Left lung (tissue), 10 donors: ENCODE data around the gene RAB8B. TPM values are rescaled to one million over a fixed set of nuclear protein-coding genes. Genes with fewer than 3 reads are reported as not detected.

Experiments
- ATAC-seq: fragments of 200-7000 bp; cut with Tn5 transposase; one replicate; pipeline ENCODE4 v1.9.1; 2020; ENCODE audit warnings: moderate library complexity
- DNase-seq, 4 donors: peaks; one replicate each; pipeline ENCODE4 v3.0.0-alpha.2; 2013 to 2020
- H3K27ac ChIP-seq, 2 donors: fragments of 200-600 bp; sonication (generic) in 1 of 2; one replicate each; pipeline versions ENCODE4 v1.5.0 to v1.8.0; 2020 to 2021
- H3K27me3 ChIP-seq, 2 donors: fragments of 200-600 bp; sonication (generic) in 1 of 2; one replicate each; pipeline versions ENCODE4 v1.5.0 to v1.8.0; 2020 to 2021
- H3K36me3 ChIP-seq, 2 donors: fragments of 200-600 bp; sonication (generic) in 1 of 2; one replicate each; pipeline versions ENCODE4 v1.5.0 to v1.8.0; 2020 to 2021
- H3K4me1 ChIP-seq, 2 donors: fragments of 200-600 bp; one replicate each; pipeline ENCODE4 v1.8.0; 2021
- H3K4me3 ChIP-seq, 2 donors: fragments of 200-600 bp; sonication (generic) in 1 of 2; one replicate each; pipeline versions ENCODE4 v1.5.0 to v1.8.0; 2020 to 2021; ENCODE audit warnings: mild to moderate bottlenecking in 1 of 2
- H3K9me3 ChIP-seq, 2 donors: fragments of 200-600 bp; sonication (generic) in 1 of 2; one replicate each; pipeline versions ENCODE4 v1.5.0 to v1.8.0; 2020 to 2021
- CTCF ChIP-seq, 2 donors: fragments of 200-600 bp; sonication (generic) in 1 of 2; IDR thresholded peaks; one replicate each; pipeline versions ENCODE4 v1.5.0 to v1.8.0; 2021; ENCODE audit warnings: antibody characterized with exemption in 2 of 2
- intact Hi-C, 2 donors: fragments of 100-400 bp; cut with DNase I; formaldehyde crosslinking; loops; one replicate each; pipeline versions ENCODE4 v1.11.2 to v1.14.2; 2022
- polyA plus RNA-seq, 6 donors: library from polyadenylated mRNA; unstranded; fragments of 120-200 nt; gene quantifications; one replicate each; pipeline ENCODE4 v1.2.1, GENCODE V29; 2013; ENCODE audit not compliant: insufficient read length in 6 of 6
- total RNA-seq, 2 donors: library from RNA; stranded (reverse); fragmentation: NEBNext Ultra II Directional; extraction: Animal tissue kit (Norgen Biotek cat#: 25700); gene quantifications; one replicate each; pipeline ENCODE4 v1.2.1, GENCODE V29; 2021
- donor health status: DM: no; HTN: yes; CAD: no.
- donor health status: DM: no; HTN: no; CAD: no.

RAB8B gene
- total and polyA plus RNA-seq, 8 donors = 45.1 to 62.2 (median 57.0) TPM

GRCh38 chr15:63276342-63277037 is 87.1 kb downstream of the RAB8B start:
- no peak for DNase-seq
- Histone ChIP-seq H3K4me3 (peak overlapping the region; percentile 67 to 68), H3K9me3 (no peaks in the 10 kb centered on the region), H3K36me3 (peaks cover 0 to 4% of the 10 kb centered on the region in 2 donors), H3K27me3 (no peaks in the 10 kb centered on the region), H3K27ac (peak overlapping the region; percentile 79 to 81), H3K4me1 (peaks cover 5 to 24% of the 10 kb centered on the region in 2 donors)
- no peak for TF ChIP-seq CTCF (IDR thresholded peaks at IDR 0.05)
- ATAC-seq = peak; percentile 2
- intact Hi-C loops = loop anchor here in 1 of 2 donors (5.0 kb wide), 1 partner anchor 89 kb away; the partner anchor contains the start of gene RAB8B

- H3K36me3 ChIP-seq = peaks cover 0 to 4% of the 10 kb centered on the region in 2 donors
- H3K9me3 ChIP-seq = no peaks in the 10 kb centered on the region
- ATAC-seq (peak; percentile 95), DNase-seq (peak; percentile 83 to 96 (median 90))
- H3K27me3 ChIP-seq = no peaks in the 10 kb centered on the region
- peak within 1 kb of the TSS; percentile 67 to 68 for H3K4me3 ChIP-seq
- H3K4me1 ChIP-seq = peaks cover 12 to 32% of the 10 kb centered on the region in 2 donors
- intact Hi-C loops = loop anchor here in 1 of 2 donors (5.0 kb wide), 1 partner anchor 90 kb away; the partner anchor contains the start of gene RAB8B
- H3K27ac ChIP-seq = peak within 1 kb of the TSS; percentile 82 to 84
- no peak for TF ChIP-seq CTCF (IDR thresholded peaks at IDR 0.05)
These were observed 87.9 kb downstream of the RAB8B start, which contains the start of gene APH1B for GRCh38 chr15:63277038-63277892. Gene APH1B, plus strand, starts transcription at chr15:63277605. Its CDS starts 19 bp downstream, at chr15:63277624.

GRCh38 chr15:63277893-63278456 is 88.6 kb downstream of the RAB8B start:
- peak; percentile 28 for ATAC-seq
- H3K4me3 ChIP-seq = peak overlapping the region; percentile 67 to 68
- H3K9me3 ChIP-seq = no peaks in the 10 kb centered on the region
- intact Hi-C loops = loop anchor here in 1 of 2 donors (5.0 kb wide), 1 partner anchor 91 kb away; the partner anchor contains the start of gene RAB8B
- peaks cover 14 to 39% of the 10 kb centered on the region in 2 donors for H3K4me1 ChIP-seq
- DNase-seq = no peak
- no peaks in the 10 kb centered on the region for H3K27me3 ChIP-seq
- peak overlapping the region; percentile 82 to 84 for H3K27ac ChIP-seq
- no peak for TF ChIP-seq CTCF (IDR thresholded peaks at IDR 0.05)
- H3K36me3 ChIP-seq = peaks cover 0 to 4% of the 10 kb centered on the region in 2 donors

GRCh38 chr15:63283126-63283525 is 93.7 kb downstream of the RAB8B start:
- ATAC-seq = peak; percentile 42
- H3K27ac ChIP-seq = peak overlapping the region; percentile 28 to 82

More at GRCh38 chr15:63283126-63283525, 93.7 kb downstream of the RAB8B start:
- Histone ChIP-seq H3K27me3 (no peaks in the 10 kb centered on the region), H3K4me3 (no peak overlapping the region), H3K9me3 (no peaks in the 10 kb centered on the region), H3K4me1 (peaks cover 11 to 49% of the 10 kb centered on the region in 2 donors), H3K36me3 (peaks cover 0 to 24% of the 10 kb centered on the region in 2 donors)
- intact Hi-C loops = no loop called here
- no peak for TF ChIP-seq CTCF (IDR thresholded peaks at IDR 0.05)
- DNase-seq = peak in 2 of 4 donors; percentile 66 to 89
